Fibroblast of lung (primary cell): Measurements from ENCODE around the gene TNIP1. TPM values are rescaled to one million over a fixed set of nuclear protein-coding genes. Genes with fewer than 3 reads are reported as not detected.

ENCODE experiments used
- DNase-seq, 2 donors: peaks; one replicate each; pipeline versions ENCODE4 v3.0.0 to v3.0.0-alpha.2; 2010; ENCODE audit warnings: low read depth in 2 of 2
- H2AFZ ChIP-seq: 2 replicates; pipeline ENCODE4 v1.5.1; 2012; ENCODE audit warnings: low read length, control low read depth, inconsistent platforms
- H3K27ac ChIP-seq: 2 replicates; pipeline ENCODE4 v1.5.1; 2011; ENCODE audit warnings: low read length, control low read depth; ENCODE audit not compliant: insufficient read depth
- H3K27me3 ChIP-seq: 2 replicates; pipeline ENCODE4 v1.5.1; 2011; ENCODE audit warnings: mild to moderate bottlenecking, low read length; ENCODE audit not compliant: control insufficient read depth, insufficient read depth
- H3K36me3 ChIP-seq: 2 replicates; pipeline ENCODE4 v1.5.1; 2011; ENCODE audit warnings: low read length; ENCODE audit not compliant: control insufficient read depth, insufficient read depth
- H3K4me1 ChIP-seq: 2 replicates; pipeline ENCODE4 v1.5.1; 2011; ENCODE audit warnings: low read length; ENCODE audit not compliant: control insufficient read depth, insufficient read depth; ENCODE audit errors: extremely low read depth
- H3K4me2 ChIP-seq: 2 replicates; pipeline ENCODE4 v1.5.1; 2011; ENCODE audit warnings: low read length, control low read depth; ENCODE audit not compliant: insufficient read depth; ENCODE audit errors: extremely low read depth
- H3K4me3 ChIP-seq, 4 experiments: fragments of 200-600 bp in 1 of 4; sonication (generic) in 1 of 4; replicated peaks in 1 of 4; 2 replicates each; pipeline ENCODE4 v1.5.1; 2011 to 2016; ENCODE audit warnings: low read length in 4 of 4, low read depth in 3 of 4, mild to moderate bottlenecking in 3 of 4, control low read depth in 2 of 4, inconsistent platforms in 1 of 4, mixed read lengths in 1 of 4; ENCODE audit not compliant: insufficient read depth in 1 of 4; ENCODE audit errors: control extremely low read depth in 1 of 4
- H3K79me2 ChIP-seq: 2 replicates; pipeline ENCODE4 v1.5.1; 2012; ENCODE audit warnings: mild to moderate bottlenecking, low read length, inconsistent platforms; ENCODE audit not compliant: control insufficient read depth, insufficient read depth
- H3K9ac ChIP-seq: 2 replicates; pipeline ENCODE4 v1.5.1; 2011; ENCODE audit warnings: mild to moderate bottlenecking, low read length, control low read depth; ENCODE audit not compliant: insufficient read depth
- H3K9me3 ChIP-seq: 2 replicates; pipeline ENCODE4 v1.5.1; 2012; ENCODE audit warnings: low read depth, low read length; ENCODE audit not compliant: control insufficient read depth, insufficient read depth
- H4K20me1 ChIP-seq: 2 replicates; pipeline ENCODE4 v1.5.1; 2011; ENCODE audit warnings: low read length; ENCODE audit not compliant: control insufficient read depth, insufficient read depth; ENCODE audit errors: extremely low read depth
- EZH2 ChIP-seq: IDR thresholded peaks from 2 replicates; pipeline ENCODE4 v1.5.1; 2012; ENCODE audit warnings: low read length, control low read depth, mild to moderate bottlenecking; ENCODE audit errors: missing control alignments
- polyA plus RNA-seq, 2 donors: library from polyadenylated mRNA; depleted of rRNA in 1 of 2; stranded (reverse) in 1 of 2; unstranded in 1 of 2; fragments of >200 nt; gene quantifications; 2 replicates each; pipeline ENCODE4 v1.2.1, GENCODE V29; 2011 to 2012; ENCODE audit warnings: missing spikeins in 1 of 2
- total RNA-seq: library from RNA; depleted of rRNA; stranded (reverse); fragments of >200 nt; gene quantifications from 2 replicates; pipeline ENCODE4 v1.2.1, GENCODE V29; 2014
- TF ChIP-seq, protein P1 (sequence below), 2 donors: IDR thresholded peaks in 1 of 2; conservative IDR thresholded peaks in 1 of 2; 1 replicate in 1 of 2; 2 replicates in 1 of 2; pipeline ENCODE4 v1.5.1; 2011 to 2012; ENCODE audit warnings: low read length in 2 of 2, control low read depth in 1 of 2, inconsistent platforms in 1 of 2, low read depth in 1 of 2, mild to moderate bottlenecking in 1 of 2

The TNIP1 gene
- total and polyA plus RNA-seq, 2 donors (not counting 1 experiment from before 2014, with no cell fraction given) = 47.2 to 59.1 TPM

DNA sequence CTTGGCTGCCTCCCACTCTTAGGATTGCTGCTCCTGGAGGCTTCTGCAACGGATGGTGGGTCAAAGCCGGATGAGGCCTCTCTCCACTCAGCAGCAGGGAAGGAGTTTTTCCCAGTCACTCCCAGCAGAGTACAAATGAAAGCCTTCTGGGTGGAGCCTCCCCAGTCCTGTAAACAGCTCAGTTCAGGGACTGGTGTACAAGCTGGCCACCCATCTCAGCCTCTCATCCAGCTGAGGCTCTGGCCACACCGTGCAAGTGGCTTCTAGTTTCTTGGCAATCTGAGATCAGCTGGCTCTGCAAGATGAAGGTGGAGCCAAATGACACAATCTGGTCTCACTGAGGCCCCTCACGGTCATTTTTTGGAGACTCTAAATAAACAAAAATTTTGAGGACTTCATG, 50.5 kb downstream of the TNIP1 start:
- Histone ChIP-seq H2AFZ (no peak overlapping the region), H3K27me3 (no peaks in the 10 kb centered on the region), H3K4me3 (no peak overlapping the region), H4K20me1 (no peaks in the 10 kb centered on the region), H3K9ac (no peak overlapping the region), H3K4me2 (no peak overlapping the region), H3K36me3 (peaks cover 23% of the 10 kb centered on the region), H3K4me1 (peaks cover 8% of the 10 kb centered on the region), H3K9me3 (no peaks in the 10 kb centered on the region), H3K27ac (no peak overlapping the region), H3K79me2 (no peaks in the 10 kb centered on the region)
- TF ChIP-seq, protein P1, sequence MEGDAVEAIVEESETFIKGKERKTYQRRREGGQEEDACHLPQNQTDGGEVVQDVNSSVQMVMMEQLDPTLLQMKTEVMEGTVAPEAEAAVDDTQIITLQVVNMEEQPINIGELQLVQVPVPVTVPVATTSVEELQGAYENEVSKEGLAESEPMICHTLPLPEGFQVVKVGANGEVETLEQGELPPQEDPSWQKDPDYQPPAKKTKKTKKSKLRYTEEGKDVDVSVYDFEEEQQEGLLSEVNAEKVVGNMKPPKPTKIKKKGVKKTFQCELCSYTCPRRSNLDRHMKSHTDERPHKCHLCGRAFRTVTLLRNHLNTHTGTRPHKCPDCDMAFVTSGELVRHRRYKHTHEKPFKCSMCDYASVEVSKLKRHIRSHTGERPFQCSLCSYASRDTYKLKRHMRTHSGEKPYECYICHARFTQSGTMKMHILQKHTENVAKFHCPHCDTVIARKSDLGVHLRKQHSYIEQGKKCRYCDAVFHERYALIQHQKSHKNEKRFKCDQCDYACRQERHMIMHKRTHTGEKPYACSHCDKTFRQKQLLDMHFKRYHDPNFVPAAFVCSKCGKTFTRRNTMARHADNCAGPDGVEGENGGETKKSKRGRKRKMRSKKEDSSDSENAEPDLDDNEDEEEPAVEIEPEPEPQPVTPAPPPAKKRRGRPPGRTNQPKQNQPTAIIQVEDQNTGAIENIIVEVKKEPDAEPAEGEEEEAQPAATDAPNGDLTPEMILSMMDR (conservative IDR thresholded peaks at IDR 0.05 in 1 of 2, IDR thresholded peaks at IDR 0.05 in 1 of 2; ENCODE audit: low read depth in 1 of 2, low read length in 2 of 2) = no peak
- no peak for TF ChIP-seq EZH2
- DNase-seq = peak in 1 of 2 donors; percentile 72

DNA sequence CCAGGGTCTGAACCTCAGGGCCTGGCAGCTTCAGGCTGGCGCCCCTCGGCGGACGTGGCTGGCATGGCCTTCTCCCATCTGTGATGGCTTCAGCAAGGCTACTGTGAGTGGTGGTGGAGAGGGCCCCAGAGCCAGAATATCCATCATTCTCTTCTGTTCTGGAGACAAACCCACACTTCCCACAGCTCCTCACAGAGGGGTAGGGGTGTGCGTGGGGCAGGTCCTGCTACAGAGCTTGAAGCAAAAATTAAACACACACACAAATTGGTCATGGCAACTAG, 50.8 kb downstream of the TNIP1 start:
- no peaks in the 10 kb centered on the region for H3K27me3 ChIP-seq
- H3K4me2 ChIP-seq = no peak overlapping the region
- no peaks in the 10 kb centered on the region for H3K79me2 ChIP-seq
- H2AFZ ChIP-seq = no peak overlapping the region
- DNase-seq = no peak
- H3K4me3 ChIP-seq = no peak overlapping the region
- peaks cover 23% of the 10 kb centered on the region for H3K36me3 ChIP-seq
- no peaks in the 10 kb centered on the region for H4K20me1 ChIP-seq
- peak overlapping the region; percentile 26 for H3K27ac ChIP-seq
- peaks cover 8% of the 10 kb centered on the region for H3K4me1 ChIP-seq
- H3K9me3 ChIP-seq = no peaks in the 10 kb centered on the region
- no peak for TF ChIP-seq EZH2
- TF ChIP-seq, protein P1 (conservative IDR thresholded peaks at IDR 0.05 in 1 of 2, IDR thresholded peaks at IDR 0.05 in 1 of 2; ENCODE audit: low read depth in 1 of 2, low read length in 2 of 2) = no peak
- H3K9ac ChIP-seq = no peak overlapping the region

DNA sequence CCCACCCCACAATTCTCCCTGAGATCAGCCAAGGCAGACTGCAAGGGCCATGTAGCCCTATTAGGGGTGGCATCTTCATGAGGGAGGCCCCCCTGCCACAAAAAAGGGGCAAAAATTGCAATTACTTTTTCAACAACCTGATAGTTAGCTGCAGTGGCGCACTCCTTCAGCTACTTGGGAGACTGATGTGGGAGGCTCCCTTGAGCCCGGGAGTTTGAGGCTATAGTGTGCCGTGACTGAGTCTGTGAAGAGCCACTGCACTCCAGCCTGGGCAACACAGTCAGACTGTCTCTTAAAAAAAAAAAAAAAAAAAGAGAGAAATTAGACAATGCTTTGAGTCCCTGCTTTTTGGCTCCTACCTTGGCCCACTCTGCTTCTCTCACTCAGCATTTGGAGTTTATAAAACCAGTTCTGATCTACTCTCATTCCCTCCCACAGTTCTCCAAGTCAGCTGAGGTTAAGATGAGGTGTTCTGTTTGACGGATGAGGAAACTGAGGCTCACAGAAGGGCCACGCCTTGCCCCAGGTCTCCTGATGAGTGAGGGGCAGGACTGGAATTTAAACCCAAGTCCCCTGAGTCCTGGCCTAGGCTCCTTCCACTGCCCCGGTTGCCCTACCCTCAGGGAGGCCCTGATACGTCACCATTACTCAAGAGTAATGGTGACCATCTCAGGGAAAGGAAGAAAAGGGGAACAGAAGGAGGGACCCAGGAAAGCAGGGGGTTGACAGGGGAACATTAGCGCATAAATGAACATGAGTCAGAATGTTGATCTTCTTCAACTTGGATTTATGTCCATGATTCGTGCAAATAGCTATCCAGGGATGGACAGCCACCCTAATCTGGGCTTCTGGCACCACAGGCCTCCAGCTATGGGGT, 51.4 kb downstream of the TNIP1 start:
- TF ChIP-seq, protein P1 (conservative IDR thresholded peaks at IDR 0.05 in 1 of 2, IDR thresholded peaks at IDR 0.05 in 1 of 2; ENCODE audit: low read depth in 1 of 2, low read length in 2 of 2) = no peak
- TF ChIP-seq EZH2 = no peak
- H2AFZ ChIP-seq = no peak overlapping the region
- H3K4me2 ChIP-seq = no peak overlapping the region
- no peaks in the 10 kb centered on the region for H3K9me3 ChIP-seq
- H3K4me1 ChIP-seq = peaks cover 12% of the 10 kb centered on the region
- H3K36me3 ChIP-seq = peaks cover 22% of the 10 kb centered on the region
- peak overlapping the region; percentile 26 for H3K27ac ChIP-seq
- H4K20me1 ChIP-seq = no peaks in the 10 kb centered on the region
- no peaks in the 10 kb centered on the region for H3K27me3 ChIP-seq
- DNase-seq = no peak
- H3K4me3 ChIP-seq = no peak overlapping the region
- no peaks in the 10 kb centered on the region for H3K79me2 ChIP-seq
- no peak overlapping the region for H3K9ac ChIP-seq
